Stimulated activated CD4-positive, alpha-beta T cell treated with anti-CD3 and anti-CD28 coated beads, Interleukin-1b, Interleukin-23, amount 100 ng/mL, for 48 hours (primary cell): Measurements from ENCODE around the gene ZMYM4.

Experiments used
- DNase-seq: peaks from one replicate; pipeline ENCODE4 v3.0.0-alpha.2; 2020

The ZMYM4 gene

GRCh38 chr1:35278886-35279554 is 10.5 kb downstream of the ZMYM4 start:
- DNase-seq: no peak

- DNase-seq: no peak
Observed at GRCh38 chr1:35279555-35279904, 11.0 kb downstream of the ZMYM4 start.

- DNase-seq: no peak
Observed at GRCh38 chr1:35280006-35280405, 11.5 kb downstream of the ZMYM4 start.

GRCh38 chr1:35281565-35281964 is 13.1 kb downstream of the ZMYM4 start:
- no peak for DNase-seq

- DNase-seq: no peak
Observed at GRCh38 chr1:35282172-35282571, 13.7 kb downstream of the ZMYM4 start.

- no peak for DNase-seq
Observed at GRCh38 chr1:35284852-35285251, 16.3 kb downstream of the ZMYM4 start.

- no peak for DNase-seq
Observed at GRCh38 chr1:35285771-35286606, 17.5 kb downstream of the ZMYM4 start.

- DNase-seq: no peak
Observed at GRCh38 chr1:35287807-35288640, 19.5 kb downstream of the ZMYM4 start.

GRCh38 chr1:35288761-35289160 is 20.3 kb downstream of the ZMYM4 start:
- DNase-seq: no peak

- no peak for DNase-seq
Observed at GRCh38 chr1:35290452-35290851, 21.9 kb downstream of the ZMYM4 start.

GRCh38 chr1:35294809-35295208 is 26.3 kb downstream of the ZMYM4 start:
- DNase-seq: no peak

- no peak for DNase-seq
Observed at GRCh38 chr1:35297886-35298285, 29.4 kb downstream of the ZMYM4 start.

GRCh38 chr1:35298464-35298863 is 30.0 kb downstream of the ZMYM4 start:
- DNase-seq: no peak

- DNase-seq: no peak
Observed at GRCh38 chr1:35300376-35300775, 31.9 kb downstream of the ZMYM4 start.

GRCh38 chr1:35301674-35302392 is 33.3 kb downstream of the ZMYM4 start:
- no peak for DNase-seq

GRCh38 chr1:35305383-35305782 is 36.9 kb downstream of the ZMYM4 start:
- DNase-seq: no peak

GRCh38 chr1:35315649-35316048 is 47.1 kb downstream of the ZMYM4 start:
- DNase-seq: no peak

- DNase-seq: no peak
Observed at GRCh38 chr1:35316264-35316663, 47.8 kb downstream of the ZMYM4 start.

GRCh38 chr1:35319988-35320713 is 51.6 kb downstream of the ZMYM4 start:
- DNase-seq: no peak

- no peak for DNase-seq
Observed at GRCh38 chr1:35320937-35321336, 52.4 kb downstream of the ZMYM4 start.

- no peak for DNase-seq
Observed at GRCh38 chr1:35324486-35324885, 56.0 kb downstream of the ZMYM4 start.

- no peak for DNase-seq
Observed at GRCh38 chr1:35326246-35326866, 57.8 kb downstream of the ZMYM4 start.
